HepG2 (cell line): Measurements from ENCODE around the gene CIBAR2. TPM values are rescaled to one million over a fixed set of nuclear protein-coding genes. Genes with fewer than 3 reads are reported as not detected.
A peak's percentile ranks its signal among the peaks of the same experiment; 100 is the strongest.

Experiments used
- CTCF ChIP-seq: sonication (generic); formaldehyde crosslinking; IDR thresholded peaks from 2 replicates; pipeline ENCODE4 v1.5.0; 2020; ENCODE audit warnings: mild to moderate bottlenecking, missing genetic modification reagents, moderate library complexity
- EHMT2 ChIP-seq: fragments of 200-600 bp; sonication (generic); IDR thresholded peaks from 2 replicates; pipeline ENCODE4 v1.7.0; 2017; ENCODE audit warnings: antibody characterized with exemption, low read depth, low read length, borderline replicate concordance
- FOXA3 ChIP-seq: IDR thresholded peaks from 2 replicates; pipeline ENCODE4 v1.6.1; 2016; ENCODE audit warnings: missing genetic modification reagents, missing compliant biosample characterization
- FOXM1 ChIP-seq: sonication (generic); formaldehyde crosslinking; IDR thresholded peaks from 2 replicates; pipeline ENCODE4 v1.5.0; 2020; ENCODE audit warnings: missing genetic modification reagents
- HMGA1 ChIP-seq: sonication (generic); formaldehyde crosslinking; conservative IDR thresholded peaks from 2 replicates; pipeline ENCODE4 v1.4.0; 2020; ENCODE audit warnings: missing genetic modification reagents
- IRF9 ChIP-seq: sonication (generic); formaldehyde crosslinking; IDR thresholded peaks from 2 replicates; pipeline ENCODE4 v1.8.0; 2022; ENCODE audit warnings: missing genetic modification reagents, mild to moderate bottlenecking, borderline replicate concordance
- MLX ChIP-seq: IDR thresholded peaks from 2 replicates; pipeline ENCODE4 v1.6.1; 2016
- NKX3-1 ChIP-seq: sonication (generic); formaldehyde crosslinking; IDR thresholded peaks from 2 replicates; pipeline ENCODE4 v1.5.0; 2020; ENCODE audit warnings: missing genetic modification reagents
- PRDM10 ChIP-seq: sonication (generic); formaldehyde crosslinking; IDR thresholded peaks from 2 replicates; pipeline ENCODE4 v1.4.0; 2020; ENCODE audit warnings: low read depth, missing genetic modification reagents
- SAP130 ChIP-seq: IDR thresholded peaks from 2 replicates; pipeline ENCODE4 v1.6.1; 2016; ENCODE audit warnings: low read depth
- SETDB1 ChIP-seq: sonication (generic); formaldehyde crosslinking; IDR thresholded peaks from 2 replicates; pipeline ENCODE4 v1.5.1; 2020; ENCODE audit warnings: missing genetic modification reagents, mild to moderate bottlenecking, borderline replicate concordance
- SUZ12 ChIP-seq: fragments of 150-350 bp; IDR thresholded peaks from 2 replicates; pipeline ENCODE4 v1.6.1; 2014; ENCODE audit warnings: low read depth, low read length
- ZBTB2 ChIP-seq: sonication (generic); formaldehyde crosslinking; IDR thresholded peaks from 2 replicates; pipeline ENCODE4 v1.8.0; 2022; ENCODE audit warnings: low read depth, missing genetic modification reagents
- ZBTB38 ChIP-seq: sonication (generic); formaldehyde crosslinking; IDR thresholded peaks from 2 replicates; pipeline ENCODE4 v1.5.1; 2020; ENCODE audit warnings: mild to moderate bottlenecking, missing genetic modification reagents
- ZNF251 ChIP-seq: sonication (generic); formaldehyde crosslinking; IDR thresholded peaks from 2 replicates; pipeline ENCODE4 v1.9.0; 2021; ENCODE audit warnings: mild to moderate bottlenecking, missing genetic modification reagents
- ZNF362 ChIP-seq: sonication (generic); formaldehyde crosslinking; IDR thresholded peaks from 2 replicates; pipeline ENCODE4 v1.4.0; 2020; ENCODE audit warnings: missing genetic modification reagents, mild to moderate bottlenecking, borderline replicate concordance
- ZNF44 ChIP-seq: sonication (generic); formaldehyde crosslinking; IDR thresholded peaks from 2 replicates; pipeline ENCODE4 v1.5.1; 2020; ENCODE audit warnings: mild to moderate bottlenecking, missing genetic modification reagents
- ZNF501 ChIP-seq: sonication (generic); formaldehyde crosslinking; IDR thresholded peaks from 2 replicates; pipeline ENCODE4 v1.5.1; 2020; ENCODE audit warnings: mild to moderate bottlenecking, moderate library complexity, missing genetic modification reagents
- ZNF691 ChIP-seq: sonication (generic); formaldehyde crosslinking; IDR thresholded peaks from 2 replicates; pipeline ENCODE4 v1.4.0; 2020; ENCODE audit warnings: missing genetic modification reagents, low read depth, mild to moderate bottlenecking, borderline replicate concordance
- polyA plus RNA-seq, 8 experiments: library from polyadenylated mRNA; depleted of rRNA in 3 of 8; stranded (reverse) in 7 of 8; unstranded in 1 of 8; fragments of >200 nt; fragmentation: Illumina TruSeq in 4 of 8; extraction: Trizol in 4 of 8; gene quantifications; 2 replicates each; pipeline versions ENCODE4 v1.2.1 to v1.2.3, GENCODE V29; 2011 to 2016; ENCODE audit warnings: low read depth in 4 of 8, missing spikeins in 1 of 8, mixed read lengths in 1 of 8; ENCODE audit not compliant: insufficient read depth in 1 of 8
- total RNA-seq, 5 experiments: library from RNA; depleted of rRNA; stranded (reverse); fragments of >200 nt; fragmentation: Illumina TruSeq; extraction: Trizol; gene quantifications; 2 replicates each; pipeline ENCODE4 v1.2.3, GENCODE V29; 2016; ENCODE audit warnings: low read depth in 1 of 5

Gene CIBAR2
- total and polyA plus RNA-seq, 2 of the 13 experiments (the other 11 are each of a cell fraction or from before 2014, with no cell fraction given), result not detected

GRCh38 chr16:85142129-85142513, 29.8 kb upstream of the CIBAR2 start (continued):
- TF ChIP-seq NKX3-1 (CRISPR knock-in tag) (no peak), ZNF44 (no peak), ZNF251 (no peak), SETDB1 (CRISPR knock-in tag) (0 out of 2 replicates have a peak, but pooled peaks have one; percentile 25), EHMT2 (no peak), IRF9 (CRISPR knock-in tag) (no peak), MLX (no peak), ZBTB2 (CRISPR knock-in tag) (no peak), FOXM1 (CRISPR knock-in tag) (no peak), SUZ12 (no peak), ZNF691 (CRISPR knock-in tag) (no peak), PRDM10 (CRISPR knock-in tag) (no peak), ZBTB38 (CRISPR knock-in tag) (no peak), ZNF362 (CRISPR knock-in tag) (no peak), SAP130 (CRISPR knock-in tag) (no peak), ZNF501 (CRISPR knock-in tag) (peak; percentile 11; the same call in 1 of the 2 replicates), HMGA1 (no peak), CTCF (CRISPR knock-in tag) (no peak), FOXA3 (CRISPR knock-in tag) (no peak)
